Hepatocyte (in vitro differentiated cells): ENCODE data around the gene NANOS2.

Experiments used
- CTCF ChIP-seq: fragments of 200-600 bp; sonication (generic); IDR thresholded peaks from 2 replicates; pipeline ENCODE4 v1.5.1; 2016; ENCODE audit warnings: antibody characterized with exemption, mild to moderate bottlenecking; ENCODE audit not compliant: poor library complexity
- EZH2 ChIP-seq: fragments of 200-600 bp; sonication (generic); IDR thresholded peaks from 2 replicates; pipeline ENCODE4 v1.6.1; 2016; ENCODE audit warnings: antibody characterized with exemption, mild to moderate bottlenecking, borderline replicate concordance

GRCh38 chr19:45938733-45939319, 24.2 kb upstream of the NANOS2 start:
- no peak for TF ChIP-seq CTCF
- TF ChIP-seq EZH2, result no peak
